ENCODE measurements around the gene NLGN1.
A peak's percentile ranks its signal among the peaks of the same experiment; 100 is the strongest.

Gene NLGN1

GRCh38 chr3:173923204-173923603, 525.7 kb downstream of the NLGN1 start:
- no peak for DNase-seq

- no peak for DNase-seq
These were observed 532.7 kb downstream of the NLGN1 start for GRCh38 chr3:173930251-173930650.

GRCh38 chr3:173932624-173933023, 535.1 kb downstream of the NLGN1 start:
- DNase-seq, result peak; percentile 7

GRCh38 chr3:173933113-173933512, 535.6 kb downstream of the NLGN1 start:
- DNase-seq, result no peak

- no peak for DNase-seq
These were observed 538.8 kb downstream of the NLGN1 start for GRCh38 chr3:173936316-173936715.

GRCh38 chr3:173938159-173938558, 540.6 kb downstream of the NLGN1 start:
- DNase-seq, result peak; percentile 9

GRCh38 chr3:173938616-173939015, 541.1 kb downstream of the NLGN1 start:
- no peak for DNase-seq

- no peak for DNase-seq
These were observed 541.8 kb downstream of the NLGN1 start for GRCh38 chr3:173939331-173939730.

- no peak for DNase-seq
These were observed 545.7 kb downstream of the NLGN1 start for GRCh38 chr3:173943264-173943663.

- no peak for DNase-seq
These were observed 547.6 kb downstream of the NLGN1 start for GRCh38 chr3:173945170-173945569.

- no peak for DNase-seq
These were observed 548.3 kb downstream of the NLGN1 start for GRCh38 chr3:173945806-173946205.

GRCh38 chr3:173954647-173955046, 557.1 kb downstream of the NLGN1 start:
- no peak for DNase-seq

GRCh38 chr3:173957646-173958045, 560.1 kb downstream of the NLGN1 start:
- no peak for DNase-seq

GRCh38 chr3:173958805-173959204, 561.3 kb downstream of the NLGN1 start:
- DNase-seq, result no peak

GRCh38 chr3:173970281-173970680, 572.7 kb downstream of the NLGN1 start:
- no peak for DNase-seq

- DNase-seq, result no peak
These were observed 578.7 kb downstream of the NLGN1 start for GRCh38 chr3:173976281-173976680.

GRCh38 chr3:173977747-173978146, 580.2 kb downstream of the NLGN1 start:
- DNase-seq, result no peak

- DNase-seq, result no peak
These were observed 585.8 kb downstream of the NLGN1 start for GRCh38 chr3:173983343-173983742.

- no peak for DNase-seq
These were observed 589.4 kb downstream of the NLGN1 start for GRCh38 chr3:173986861-173987410.

- no peak for DNase-seq
These were observed 591.4 kb downstream of the NLGN1 start for GRCh38 chr3:173988909-173989308.

- DNase-seq, result no peak
These were observed 594.9 kb downstream of the NLGN1 start for GRCh38 chr3:173992416-173992815.

GRCh38 chr3:173993299-173993698, 595.8 kb downstream of the NLGN1 start:
- peak; percentile 5 for DNase-seq

- DNase-seq, result no peak
These were observed 603.1 kb downstream of the NLGN1 start for GRCh38 chr3:174000675-174001074.

GRCh38 chr3:174002543-174002942, 605.0 kb downstream of the NLGN1 start:
- peak; percentile 33 for DNase-seq

GRCh38 chr3:174010907-174011306, 613.4 kb downstream of the NLGN1 start:
- DNase-seq, result no peak

- no peak for DNase-seq
These were observed 618.6 kb downstream of the NLGN1 start for GRCh38 chr3:174016186-174016585.

All from hematopoietic multipotent progenitor cell treated with erythropoietin and hydrocortisone succinate and interleukin-3 and kit ligand, for 4 days (in vitro differentiated cells).